Lung (tissue), 12 donors: Measurements from ENCODE around the gene KBTBD4. TPM values are rescaled to one million over a fixed set of nuclear protein-coding genes. Genes with fewer than 3 reads are reported as not detected.

Experiments
- ATAC-seq: fragments of 200-7000 bp; cut with Tn5 transposase; one replicate; pipeline ENCODE4 v1.9.1; 2020; ENCODE audit warnings: moderate number of reproducible peaks; ENCODE audit not compliant: insufficient read depth, low FRiP score
- DNase-seq, 3 donors: peaks; one replicate each; pipeline ENCODE4 v3.0.0-alpha.2; 2013 to 2017
- H3K27ac ChIP-seq, 2 donors: one replicate each; pipeline ENCODE4 v1.5.1; 2013; ENCODE audit warnings: mild to moderate bottlenecking in 2 of 2, moderate library complexity in 2 of 2, control low read depth in 1 of 2, inconsistent platforms in 1 of 2, low read depth in 1 of 2, low read length in 1 of 2
- H3K27me3 ChIP-seq, 3 donors: one replicate each; pipeline ENCODE4 v1.5.1; 2013; ENCODE audit warnings: low read length in 2 of 3; ENCODE audit not compliant: control insufficient read depth in 3 of 3, insufficient read depth in 3 of 3
- H3K36me3 ChIP-seq, 4 donors: one replicate each; pipeline ENCODE4 v1.5.1; 2013; ENCODE audit warnings: low read length in 4 of 4, mild to moderate bottlenecking in 1 of 4, moderate library complexity in 1 of 4; ENCODE audit not compliant: control insufficient read depth in 4 of 4, insufficient read depth in 4 of 4
- H3K4me1 ChIP-seq, 5 donors: one replicate each; pipeline ENCODE4 v1.5.1; 2013; ENCODE audit warnings: low read length in 5 of 5, mild to moderate bottlenecking in 2 of 5, moderate library complexity in 1 of 5; ENCODE audit not compliant: control insufficient read depth in 5 of 5, insufficient read depth in 5 of 5
- H3K4me3 ChIP-seq: one replicate; pipeline ENCODE4 v1.5.1; 2013; ENCODE audit warnings: mild to moderate bottlenecking, control low read depth, moderate library complexity
- H3K9ac ChIP-seq, 2 donors: one replicate each; pipeline ENCODE4 v1.5.1; 2013; ENCODE audit warnings: low read length in 2 of 2, control low read depth in 1 of 2; ENCODE audit not compliant: insufficient read depth in 1 of 2
- H3K9me3 ChIP-seq, 4 donors: one replicate each; pipeline ENCODE4 v1.5.1; 2013; ENCODE audit warnings: low read length in 3 of 4, mild to moderate bottlenecking in 1 of 4, moderate library complexity in 1 of 4; ENCODE audit not compliant: control insufficient read depth in 4 of 4, insufficient read depth in 3 of 4
- CTCF ChIP-seq: IDR thresholded peaks from 2 replicates; pipeline ENCODE4 v1.5.1; 2012; ENCODE audit warnings: mild to moderate bottlenecking; ENCODE audit errors: control extremely low read depth, extremely low read depth
- WGBS, 2 donors: extraction: QIAGEN DNeasy Blood & Tissue Kit; methylation state at CpG; one replicate each; pipeline ENCODE4 v1.1.7; 2013; 5-methylcytosine and 5-hydroxymethylcytosine counted together
- polyA plus RNA-seq, 2 donors: library from polyadenylated mRNA; stranded (reverse); fragments of 200-250 nt; gene quantifications; one replicate each; pipeline ENCODE4 v1.2.1, GENCODE V29; 2013
- total RNA-seq, 2 donors: library from RNA; depleted of rRNA in 1 of 2; stranded (reverse); fragments of >200 nt in 1 of 2; gene quantifications; one replicate each; pipeline ENCODE4 v1.2.1, GENCODE V29; 2014 to 2021
- donor health status: control.
- donor health status: control.
- donor health status: Bipolar disorder and iron deficiency.
- donor health status: healthy.
- donor health status: DM: yes; HTN: yes; CAD: no.

Gene KBTBD4
- total and polyA plus RNA-seq, 4 donors: 5.8 to 17.1 (median 15.9) TPM

DNA sequence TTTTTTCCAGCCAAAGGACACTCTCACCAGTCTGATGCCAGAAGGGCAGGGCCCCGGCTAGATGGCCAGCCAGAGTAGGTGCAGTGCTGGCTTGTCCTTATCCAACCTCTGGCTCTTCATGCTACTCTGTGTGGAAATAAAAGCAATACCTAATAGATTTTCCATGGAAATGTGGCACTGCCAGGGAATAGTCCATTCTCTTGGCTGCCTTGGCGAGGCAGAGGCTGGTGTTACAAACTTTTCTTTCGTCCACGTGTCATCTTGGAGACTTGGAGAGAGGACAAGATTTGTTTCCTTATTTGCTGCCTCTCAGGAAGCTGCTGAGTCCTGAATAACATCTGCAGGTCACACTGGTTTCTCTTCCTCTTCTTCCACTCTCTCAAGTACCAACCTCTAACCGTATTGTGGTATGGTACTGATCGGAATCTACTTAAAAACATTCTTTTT, 32.6 kb upstream of the KBTBD4 start:
- no peak overlapping the region for H3K4me3 ChIP-seq
- DNase-seq (peak in 1 of 3 donors; percentile 6), ATAC-seq (no peak)
- no peak overlapping the region for H3K27ac ChIP-seq
- H3K9ac ChIP-seq: no peak overlapping the region
- 38 to 72% methylated on average over 6 of the region's 6 CpGs for WGBS, 2 donors
- H3K9me3 ChIP-seq: no peaks in the 10 kb centered on the region
- peaks cover 0 to under 1% (median 0%) of the 10 kb centered on the region in 3 donors for H3K27me3 ChIP-seq
- peaks cover 0 to 8% (median 0%) of the 10 kb centered on the region in 4 donors for H3K36me3 ChIP-seq
- TF ChIP-seq CTCF: no peak
- H3K4me1 ChIP-seq: peaks cover 0 to 7% (median 0%) of the 10 kb centered on the region in 5 donors

DNA sequence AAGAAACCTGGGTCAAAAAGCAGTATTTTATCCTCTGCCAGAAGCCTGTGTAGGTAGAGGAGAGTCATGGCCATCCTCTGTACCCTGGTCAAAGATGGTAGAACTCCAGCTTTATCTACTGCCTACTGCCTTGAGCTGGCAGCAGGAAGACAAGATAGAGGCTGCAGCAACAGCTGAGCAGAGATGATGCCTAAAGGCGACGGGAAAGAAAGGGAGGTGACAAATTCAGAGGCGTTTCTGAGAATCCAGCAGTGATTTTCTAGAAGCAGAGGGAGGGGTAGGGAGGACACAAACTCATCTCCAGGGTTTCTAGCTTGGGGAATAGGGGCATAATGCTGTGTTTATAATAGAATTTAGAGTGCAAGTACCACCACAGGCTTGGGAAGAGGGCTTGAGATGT, 30.9 kb upstream of the KBTBD4 start:
- Histone ChIP-seq H3K9ac (no peak overlapping the region), H3K27me3 (peaks cover 0 to 4% (median 0%) of the 10 kb centered on the region in 3 donors), H3K36me3 (peaks cover 0 to 8% (median 0%) of the 10 kb centered on the region in 4 donors), H3K27ac (no peak overlapping the region), H3K4me1 (peaks cover 0 to 12% (median 0%) of the 10 kb centered on the region in 5 donors), H3K4me3 (no peak overlapping the region), H3K9me3 (no peaks in the 10 kb centered on the region)
- 84 to 87% methylated on average over 3 of the region's 3 CpGs for WGBS, 2 donors
- ATAC-seq: no peak
- no peak for DNase-seq
- TF ChIP-seq CTCF: no peak

DNA sequence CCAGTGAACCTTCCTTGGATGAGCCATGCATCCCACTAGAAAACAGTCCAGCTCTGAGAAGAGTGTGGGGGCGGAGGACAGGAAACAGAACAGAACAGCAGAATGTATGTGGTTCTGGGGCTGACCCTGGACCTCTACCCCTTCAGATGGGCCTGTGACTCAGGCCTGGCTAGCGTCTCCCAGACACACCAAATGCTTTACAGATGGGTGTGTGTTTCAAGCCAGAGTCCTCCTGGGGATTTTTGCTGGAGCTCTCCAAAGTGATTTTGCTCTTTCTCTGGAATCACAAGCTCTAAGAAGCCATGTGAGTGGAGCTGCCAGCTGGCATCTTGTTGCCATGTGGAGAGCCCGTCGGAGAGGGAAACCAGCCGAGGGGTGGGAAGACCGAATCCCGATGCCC, 28.6 kb upstream of the KBTBD4 start:
- no peak overlapping the region for H3K4me3 ChIP-seq
- H3K9ac ChIP-seq: no peak overlapping the region
- no peaks in the 10 kb centered on the region for H3K9me3 ChIP-seq
- DNase-seq (no peak), ATAC-seq (peak; percentile 11)
- TF ChIP-seq CTCF: no peak
- WGBS, 2 donors: 90 to 91% methylated on average over 7 of the region's 7 CpGs
- peaks cover 0 to 12% (median 0%) of the 10 kb centered on the region in 5 donors for H3K4me1 ChIP-seq
- H3K36me3 ChIP-seq: peaks cover 0 to 8% (median 0%) of the 10 kb centered on the region in 4 donors
- no peak overlapping the region for H3K27ac ChIP-seq
- peaks cover 0 to 4% (median 0%) of the 10 kb centered on the region in 3 donors for H3K27me3 ChIP-seq

GRCh38 chr11:47606731-47607130, 28.0 kb upstream of the KBTBD4 start:
- no peak for ATAC-seq
- no peak overlapping the region for H3K4me3 ChIP-seq
- no peak for DNase-seq
- no peak overlapping the region for H3K9ac ChIP-seq
- H3K4me1 ChIP-seq: peaks cover 0 to 12% (median 0%) of the 10 kb centered on the region in 5 donors
- peaks cover 0 to 8% (median 0%) of the 10 kb centered on the region in 4 donors for H3K36me3 ChIP-seq
- TF ChIP-seq CTCF: no peak
- no peaks in the 10 kb centered on the region for H3K9me3 ChIP-seq
- 68 to 73% methylated on average over 5 of the region's 5 CpGs for WGBS, 2 donors
- H3K27me3 ChIP-seq: peaks cover 0 to 4% (median 0%) of the 10 kb centered on the region in 3 donors
- H3K27ac ChIP-seq: no peak overlapping the region
